ENCODE results near the gene CEACAM16.
"Not testable (repeated sequence)": the region's sequence is repeated elsewhere in the genome, so short reads cannot be mapped to it uniquely, and the experiment has no call there.

The CEACAM16 gene

GRCh38 chr19:44684396-44684795, 14.6 kb upstream of the CEACAM16 start:
- H3K27me3 Mint-ChIP-seq, result peaks cover 29 to 52% of the 10 kb centered on the region in 2 donors
- DNase-seq; H3K4me3 Mint-ChIP-seq; H3K27ac Mint-ChIP-seq; H3K9me3 Mint-ChIP-seq; H3K36me3 Mint-ChIP-seq (ENCODE audit: insufficient read depth); H3K4me1 Mint-ChIP-seq (ENCODE audit: low read depth in 2 of 2); ATAC-seq (replicated peaks): not testable (repeated sequence)

- H3K9me3 Mint-ChIP-seq, result no peaks in the 10 kb centered on the region
- H3K36me3 Mint-ChIP-seq (ENCODE audit: insufficient read depth), result peaks cover 3% of the 10 kb centered on the region
- DNase-seq (no peak), ATAC-seq (replicated peaks) (no peak)
- no peak overlapping the region for H3K4me3 Mint-ChIP-seq
- peaks cover 27 to 47% of the 10 kb centered on the region in 2 donors for H3K27me3 Mint-ChIP-seq
- peaks cover 8 to 13% of the 10 kb centered on the region in 2 donors for H3K4me1 Mint-ChIP-seq (ENCODE audit: low read depth in 2 of 2)
- no peak overlapping the region for H3K27ac Mint-ChIP-seq
Measured at GRCh38 chr19:44684892-44685863, 13.8 kb upstream of the CEACAM16 start.

GRCh38 chr19:44685877-44686276, 13.1 kb upstream of the CEACAM16 start:
- H3K27ac Mint-ChIP-seq, result no peak overlapping the region
- H3K36me3 Mint-ChIP-seq (ENCODE audit: insufficient read depth), result peaks cover 3% of the 10 kb centered on the region
- no peaks in the 10 kb centered on the region for H3K9me3 Mint-ChIP-seq
- ATAC-seq (replicated peaks) (no peak), DNase-seq (no peak)
- H3K4me1 Mint-ChIP-seq (ENCODE audit: low read depth in 2 of 2), result peaks cover 8 to 13% of the 10 kb centered on the region in 2 donors
- H3K27me3 Mint-ChIP-seq, result peaks cover 22 to 40% of the 10 kb centered on the region in 2 donors
- H3K4me3 Mint-ChIP-seq, result no peak overlapping the region

GRCh38 chr19:44686896-44687295, 12.1 kb upstream of the CEACAM16 start:
- H3K27me3 Mint-ChIP-seq, result peaks cover 22 to 37% of the 10 kb centered on the region in 2 donors
- H3K36me3 Mint-ChIP-seq (ENCODE audit: insufficient read depth), result peaks cover 3% of the 10 kb centered on the region
- H3K4me3 Mint-ChIP-seq, result no peak overlapping the region
- no peak for ATAC-seq (replicated peaks)
- peaks cover 8 to 14% of the 10 kb centered on the region in 2 donors for H3K4me1 Mint-ChIP-seq (ENCODE audit: low read depth in 2 of 2)
- DNase-seq, result no peak
- H3K27ac Mint-ChIP-seq, result no peak overlapping the region
- no peaks in the 10 kb centered on the region for H3K9me3 Mint-ChIP-seq

- DNase-seq (no peak), ATAC-seq (replicated peaks) (no peak)
- peaks cover 11 to 24% of the 10 kb centered on the region in 2 donors for H3K4me1 Mint-ChIP-seq (ENCODE audit: low read depth in 2 of 2)
- H3K27ac Mint-ChIP-seq, result no peak overlapping the region
- no peaks in the 10 kb centered on the region for H3K9me3 Mint-ChIP-seq
- H3K4me3 Mint-ChIP-seq, result no peak overlapping the region
- H3K27me3 Mint-ChIP-seq, result peaks cover 22 to 37% of the 10 kb centered on the region in 2 donors
- peaks cover 3% of the 10 kb centered on the region for H3K36me3 Mint-ChIP-seq (ENCODE audit: insufficient read depth)
Measured at GRCh38 chr19:44687888-44688287, 11.1 kb upstream of the CEACAM16 start.

- Mint-ChIP-seq H3K27ac (no peak overlapping the region), H3K36me3 (ENCODE audit: insufficient read depth) (peaks cover 6% of the 10 kb centered on the region), H3K4me1 (ENCODE audit: low read depth in 2 of 2) (peaks cover 11 to 28% of the 10 kb centered on the region in 2 donors), H3K27me3 (peaks cover 16 to 29% of the 10 kb centered on the region in 2 donors), H3K4me3 (no peak overlapping the region), H3K9me3 (no peaks in the 10 kb centered on the region)
- DNase-seq (peak; percentile 64 to 70 (median 66)), ATAC-seq (replicated peaks) (peak; percentile 52)
Measured at GRCh38 chr19:44689290-44690130, 9.4 kb upstream of the CEACAM16 start.

- Mint-ChIP-seq H3K36me3 (ENCODE audit: insufficient read depth) (peaks cover 3% of the 10 kb centered on the region), H3K4me1 (ENCODE audit: low read depth in 2 of 2) (peaks cover 10 to 27% of the 10 kb centered on the region in 2 donors), H3K9me3 (no peaks in the 10 kb centered on the region), H3K27ac (no peak overlapping the region), H3K27me3 (peaks cover 12 to 23% of the 10 kb centered on the region in 2 donors), H3K4me3 (no peak overlapping the region)
- no peak for ATAC-seq (replicated peaks)
- DNase-seq, result no peak
Measured at GRCh38 chr19:44690131-44690440, 8.9 kb upstream of the CEACAM16 start.

GRCh38 chr19:44692379-44692721, 6.6 kb upstream of the CEACAM16 start:
- H3K4me3 Mint-ChIP-seq, result peak overlapping the region; percentile 52 to 65
- H3K4me1 Mint-ChIP-seq (ENCODE audit: low read depth in 2 of 2), result peaks cover 9 to 26% of the 10 kb centered on the region in 2 donors
- DNase-seq (no peak), ATAC-seq (replicated peaks) (peak; percentile 39)
- no peaks in the 10 kb centered on the region for H3K9me3 Mint-ChIP-seq
- peak overlapping the region; percentile 72 to 90 for H3K27ac Mint-ChIP-seq
- peaks cover 3% of the 10 kb centered on the region for H3K36me3 Mint-ChIP-seq (ENCODE audit: insufficient read depth)
- H3K27me3 Mint-ChIP-seq, result peaks cover 8 to 14% of the 10 kb centered on the region in 2 donors

GRCh38 chr19:44694184-44694579, 4.8 kb upstream of the CEACAM16 start:
- ATAC-seq (replicated peaks), result no peak
- no peaks in the 10 kb centered on the region for H3K9me3 Mint-ChIP-seq
- peaks cover 16 to 21% of the 10 kb centered on the region in 2 donors for H3K27me3 Mint-ChIP-seq
- no peak for DNase-seq
- peak overlapping the region; percentile 66 to 88 for H3K27ac Mint-ChIP-seq
- peaks cover 3% of the 10 kb centered on the region for H3K36me3 Mint-ChIP-seq (ENCODE audit: insufficient read depth)
- H3K4me1 Mint-ChIP-seq (ENCODE audit: low read depth in 2 of 2), result peaks cover 6 to 23% of the 10 kb centered on the region in 2 donors
- H3K4me3 Mint-ChIP-seq, result no peak overlapping the region

GRCh38 chr19:44696939-44697669, 1.8 kb upstream of the CEACAM16 start:
- no peak overlapping the region for H3K27ac Mint-ChIP-seq
- H3K36me3 Mint-ChIP-seq (ENCODE audit: insufficient read depth), result peaks cover 3% of the 10 kb centered on the region
- H3K4me3 Mint-ChIP-seq, result no peak overlapping the region
- H3K4me1 Mint-ChIP-seq (ENCODE audit: low read depth in 2 of 2), result peaks cover 4 to 12% of the 10 kb centered on the region in 2 donors
- H3K9me3 Mint-ChIP-seq, result no peaks in the 10 kb centered on the region
- peaks cover 14 to 21% of the 10 kb centered on the region in 2 donors for H3K27me3 Mint-ChIP-seq
- DNase-seq (no peak), ATAC-seq (replicated peaks) (no peak)

- no peak overlapping the region for H3K27ac Mint-ChIP-seq
- DNase-seq, result no peak
- no peaks in the 10 kb centered on the region for H3K9me3 Mint-ChIP-seq
- ATAC-seq (replicated peaks), result no peak
- H3K4me3 Mint-ChIP-seq, result no peak overlapping the region
- peaks cover 3 to 7% of the 10 kb centered on the region in 2 donors for H3K4me1 Mint-ChIP-seq (ENCODE audit: low read depth in 2 of 2)
- H3K36me3 Mint-ChIP-seq (ENCODE audit: insufficient read depth), result peaks cover 3% of the 10 kb centered on the region
- H3K27me3 Mint-ChIP-seq, result peaks cover 15 to 21% of the 10 kb centered on the region in 2 donors
Measured at GRCh38 chr19:44697670-44698034, 1.3 kb upstream of the CEACAM16 start.

GRCh38 chr19:44700547-44700946, 1.6 kb downstream of the CEACAM16 start:
- H3K36me3 Mint-ChIP-seq (ENCODE audit: insufficient read depth), result no peaks in the 10 kb centered on the region
- ATAC-seq (replicated peaks), result no peak
- no peaks in the 10 kb centered on the region for H3K4me1 Mint-ChIP-seq (ENCODE audit: low read depth in 2 of 2)
- DNase-seq, result no peak
- peaks cover 20 to 26% of the 10 kb centered on the region in 2 donors for H3K27me3 Mint-ChIP-seq
- H3K27ac Mint-ChIP-seq, result no peak overlapping the region
- H3K4me3 Mint-ChIP-seq, result no peak overlapping the region
- H3K9me3 Mint-ChIP-seq, result no peaks in the 10 kb centered on the region

- Mint-ChIP-seq H3K27me3 (peaks cover 20 to 30% of the 10 kb centered on the region in 2 donors), H3K4me1 (ENCODE audit: low read depth in 2 of 2) (no peaks in the 10 kb centered on the region), H3K4me3 (no peak overlapping the region), H3K27ac (no peak overlapping the region), H3K36me3 (ENCODE audit: insufficient read depth) (no peaks in the 10 kb centered on the region), H3K9me3 (no peaks in the 10 kb centered on the region)
- DNase-seq, result no peak
- ATAC-seq (replicated peaks), result no peak
Measured at GRCh38 chr19:44701228-44701627, 2.3 kb downstream of the CEACAM16 start.
